SU-DHL-6 (cell line): ENCODE results near the gene STXBP5L.
"Not testable (repeated sequence)": the region's sequence is repeated elsewhere in the genome, so short reads cannot be mapped to it uniquely, and the experiment has no call there.

Source experiments
- EZH2phosphoT487 ChIP-seq: fragments of 200-600 bp; sonication (generic), shearing (Covaris generic); conservative IDR thresholded peaks from 2 replicates; pipeline ENCODE4 v1.6.1; 2018; ENCODE audit warnings: mild to moderate bottlenecking, antibody characterized with exemption, low read length, moderate library complexity, mixed read lengths
- TF ChIP-seq, protein P1 (sequence below): fragments of 200-600 bp; sonication (generic); IDR thresholded peaks from one replicate; pipeline ENCODE4 v1.5.1; 2017; ENCODE audit warnings: antibody characterized with exemption, mild to moderate bottlenecking, low read length, moderate library complexity; ENCODE audit not compliant: insufficient read depth, poor library complexity, severe bottlenecking

DNA sequence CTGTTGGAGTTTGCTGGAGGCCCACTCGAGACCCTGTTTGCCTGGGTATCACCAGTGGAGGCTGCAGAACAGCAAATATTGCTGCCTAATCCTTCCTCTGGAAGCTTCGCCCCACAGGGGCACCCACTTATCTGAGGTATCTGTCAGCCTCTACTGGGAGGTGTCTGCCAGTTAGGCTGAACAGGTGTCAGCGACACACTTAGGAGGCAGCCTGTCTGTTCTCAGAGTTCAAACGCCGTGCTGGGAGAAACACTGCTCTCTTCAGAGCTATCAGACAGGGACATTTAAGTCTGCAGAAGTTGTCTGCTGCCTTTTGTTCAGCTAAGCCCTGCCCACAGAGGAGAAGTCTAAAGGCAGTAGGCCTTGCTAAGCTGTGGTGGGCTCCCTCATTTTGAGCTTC is 448.0 kb downstream of the STXBP5L start:
- TF ChIP-seq, protein P1, sequence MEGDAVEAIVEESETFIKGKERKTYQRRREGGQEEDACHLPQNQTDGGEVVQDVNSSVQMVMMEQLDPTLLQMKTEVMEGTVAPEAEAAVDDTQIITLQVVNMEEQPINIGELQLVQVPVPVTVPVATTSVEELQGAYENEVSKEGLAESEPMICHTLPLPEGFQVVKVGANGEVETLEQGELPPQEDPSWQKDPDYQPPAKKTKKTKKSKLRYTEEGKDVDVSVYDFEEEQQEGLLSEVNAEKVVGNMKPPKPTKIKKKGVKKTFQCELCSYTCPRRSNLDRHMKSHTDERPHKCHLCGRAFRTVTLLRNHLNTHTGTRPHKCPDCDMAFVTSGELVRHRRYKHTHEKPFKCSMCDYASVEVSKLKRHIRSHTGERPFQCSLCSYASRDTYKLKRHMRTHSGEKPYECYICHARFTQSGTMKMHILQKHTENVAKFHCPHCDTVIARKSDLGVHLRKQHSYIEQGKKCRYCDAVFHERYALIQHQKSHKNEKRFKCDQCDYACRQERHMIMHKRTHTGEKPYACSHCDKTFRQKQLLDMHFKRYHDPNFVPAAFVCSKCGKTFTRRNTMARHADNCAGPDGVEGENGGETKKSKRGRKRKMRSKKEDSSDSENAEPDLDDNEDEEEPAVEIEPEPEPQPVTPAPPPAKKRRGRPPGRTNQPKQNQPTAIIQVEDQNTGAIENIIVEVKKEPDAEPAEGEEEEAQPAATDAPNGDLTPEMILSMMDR, result not testable (repeated sequence)
- TF ChIP-seq EZH2phosphoT487, result not testable (repeated sequence)
